ENCODE data around the gene PCSK5. TPM values are rescaled to one million over a fixed set of nuclear protein-coding genes. Genes with fewer than 3 reads are reported as not detected.

PCSK5 gene
- polyA plus RNA-seq, 3 donors = 4.8 to 13.0 (median 7.1) TPM

GRCh38 chr9:76255781-76256455 lies 365.4 kb downstream of the PCSK5 start:
- no peak overlapping the region for H3K27ac Mint-ChIP-seq
- Histone ChIP-seq H3K9me3 (replicated peaks in 1 of 2; ENCODE audit: control insufficient read depth in 1 of 2, insufficient read depth in 1 of 2, low read length in 2 of 2) (no peaks in the 10 kb centered on the region), H3K9ac (ENCODE audit: insufficient read depth, low read length, poor library complexity, severe bottlenecking) (no peak overlapping the region), H3K4me1 (ENCODE audit: control insufficient read depth in 1 of 2, insufficient read depth in 2 of 2, low read length in 2 of 2) (peaks cover 7 to 10% of the 10 kb centered on the region in 2 donors), H3K4me3 (replicated peaks in 1 of 3; ENCODE audit: low read depth in 2 of 3, low read length in 3 of 3) (peak overlapping the region in 1 of 3 experiments; percentile 19), H4K20me1 (ENCODE audit: insufficient read depth, low read length) (no peaks in the 10 kb centered on the region), H3K27me3 (ENCODE audit: control insufficient read depth in 2 of 2, insufficient read depth in 2 of 2, low read length in 2 of 2) (no peaks in the 10 kb centered on the region), H3K36me3 (replicated peaks in 1 of 2; ENCODE audit: control insufficient read depth in 1 of 2, insufficient read depth in 2 of 2, low read length in 2 of 2) (no peaks in the 10 kb centered on the region), H3K4me2 (replicated peaks; ENCODE audit: extremely low read depth, low read length, poor library complexity, severe bottlenecking) (peak overlapping the region; percentile 5), H3K27ac (ENCODE audit: low read depth in 1 of 2, low read length in 2 of 2) (no peak overlapping the region), H3K79me2 (ENCODE audit: insufficient read depth, low read length) (no peaks in the 10 kb centered on the region), H2AFZ (ENCODE audit: insufficient read depth, low read depth, low read length, poor library complexity, severe bottlenecking) (peak overlapping the region; percentile 24)
- intact Hi-C loops (cut with micrococcal nuclease) = no loop called here
- 0% methylated on average over 1 of the region's 12 CpGs for WGBS (ENCODE audit: insufficient coverage)
- H3K27me3 Mint-ChIP-seq (ENCODE audit: low read depth in 3 of 3) = peaks cover 0 to 4% (median 2%) of the 10 kb centered on the region in 3 donors
- peak; percentile 12 to 29 (median 28) for DNase-seq
- TF ChIP-seq CTCF (IDR thresholded peaks at IDR 0.05) = no peak
- no peaks in the 10 kb centered on the region for H3K36me3 Mint-ChIP-seq
- peaks cover 10% of the 10 kb centered on the region for H3K4me1 Mint-ChIP-seq
- H3K4me3 Mint-ChIP-seq = no peak overlapping the region
- H3K9me3 Mint-ChIP-seq = peaks cover 0 to 2% (median 0%) of the 10 kb centered on the region in 7 donors

- no peak for DNase-seq
- no peaks in the 10 kb centered on the region for H3K36me3 Mint-ChIP-seq
- peaks cover 10% of the 10 kb centered on the region for H3K4me1 Mint-ChIP-seq
- H3K79me2 ChIP-seq (ENCODE audit: insufficient read depth, low read length) = no peaks in the 10 kb centered on the region
- no peaks in the 10 kb centered on the region for H4K20me1 ChIP-seq (ENCODE audit: insufficient read depth, low read length)
- H3K4me3 ChIP-seq (replicated peaks in 1 of 3; ENCODE audit: low read depth in 2 of 3, low read length in 3 of 3) = no peak overlapping the region
- no peak overlapping the region for H3K9ac ChIP-seq (ENCODE audit: insufficient read depth, low read length, poor library complexity, severe bottlenecking)
- peaks cover 0 to 4% (median 2%) of the 10 kb centered on the region in 3 donors for H3K27me3 Mint-ChIP-seq (ENCODE audit: low read depth in 3 of 3)
- no peak overlapping the region for H3K27ac Mint-ChIP-seq
- no peak overlapping the region for H3K4me3 Mint-ChIP-seq
- H3K36me3 ChIP-seq (replicated peaks in 1 of 2; ENCODE audit: control insufficient read depth in 1 of 2, insufficient read depth in 2 of 2, low read length in 2 of 2) = no peaks in the 10 kb centered on the region
- intact Hi-C loops (cut with micrococcal nuclease) = no loop called here
- no peak for TF ChIP-seq CTCF (IDR thresholded peaks at IDR 0.05)
- H3K9me3 Mint-ChIP-seq = peaks cover 0 to 2% (median 0%) of the 10 kb centered on the region in 7 donors
- H3K9me3 ChIP-seq (replicated peaks in 1 of 2; ENCODE audit: control insufficient read depth in 1 of 2, insufficient read depth in 1 of 2, low read length in 2 of 2) = no peaks in the 10 kb centered on the region
- no peak overlapping the region for H3K27ac ChIP-seq (ENCODE audit: low read depth in 1 of 2, low read length in 2 of 2)
- H2AFZ ChIP-seq (ENCODE audit: insufficient read depth, low read depth, low read length, poor library complexity, severe bottlenecking) = no peak overlapping the region
- H3K4me1 ChIP-seq (ENCODE audit: control insufficient read depth in 1 of 2, insufficient read depth in 2 of 2, low read length in 2 of 2) = peaks cover 7 to 10% of the 10 kb centered on the region in 2 donors
- no peaks in the 10 kb centered on the region for H3K27me3 ChIP-seq (ENCODE audit: control insufficient read depth in 2 of 2, insufficient read depth in 2 of 2, low read length in 2 of 2)
- no peak overlapping the region for H3K4me2 ChIP-seq (replicated peaks; ENCODE audit: extremely low read depth, low read length, poor library complexity, severe bottlenecking)
- 100% methylated on average over 6 of the region's 7 CpGs for WGBS (ENCODE audit: insufficient coverage)
Measured at GRCh38 chr9:76257311-76257710, 366.8 kb downstream of the PCSK5 start.
